Measurements from ENCODE around the gene CTTN. TPM values are rescaled to one million over a fixed set of nuclear protein-coding genes. Genes with fewer than 3 reads are reported as not detected.
A peak's percentile ranks its signal among the peaks of the same experiment; 100 is the strongest.

CTTN gene
- total and polyA plus RNA-seq, 2 of the 8 experiments (the other 6 are each of a cell fraction or from before 2014, with no cell fraction given), result 84.6 to 216 TPM

- H2AFZ ChIP-seq (ENCODE audit: low read length), result no peak overlapping the region
- no peak overlapping the region for H3K9ac ChIP-seq (replicated peaks in 1 of 4; ENCODE audit: extremely low read depth in 1 of 4, low read depth in 3 of 4, low read length in 3 of 4)
- TF ChIP-seq ATF2 (IDR thresholded peaks at IDR 0.05; ENCODE audit: low read length) (no peak), RBBP5 (IDR thresholded peaks at IDR 0.05; ENCODE audit: borderline replicate concordance, low read depth, low read length) (no peak), EP300 (IDR thresholded peaks at IDR 0.05; ENCODE audit: borderline replicate concordance in 1 of 2, low read depth in 2 of 2, low read length in 2 of 2) (no peak), FOSL1 (IDR thresholded peaks at IDR 0.05; ENCODE audit: insufficient read depth, low read depth, low read length) (no peak), CHD2 (IDR thresholded peaks at IDR 0.05; ENCODE audit: low read length) (no peak)
- peak overlapping the region; percentile 68 for H4K8ac ChIP-seq (ENCODE audit: extremely low read depth, insufficient read depth, low read length)
- 85% methylated on average over 16 of the region's 16 CpGs; no CpG with 5 or more reads in 1 of the 2 experiments for WGBS, 2 experiments (ENCODE audit: extremely low coverage in 1 of 2, insufficient coverage in 1 of 2, insufficient read length in 1 of 2, insufficient replicate concordance in 2 of 2, low coverage in 1 of 2, low lambda C conversion rate in 2 of 2, missing lambda C conversion rate in 1 of 2)
- H2BK120ac ChIP-seq (replicated peaks; ENCODE audit: low read depth, low read length), result no peak overlapping the region
- FAIRE-seq (no peak), DNase-seq (ENCODE audit: low read depth in 1 of 2, low spot score in 2 of 2) (no peak)
- no peaks in the 10 kb centered on the region for H3K23me2 ChIP-seq (ENCODE audit: low read depth, low read length)
- no peak overlapping the region for H3K18ac ChIP-seq (ENCODE audit: extremely low read depth, low read length)
- H3K23ac ChIP-seq (ENCODE audit: insufficient read length), result no peak overlapping the region
- H3K27me3 ChIP-seq (replicated peaks in 1 of 4; ENCODE audit: control insufficient read depth in 3 of 4, extremely low read depth in 1 of 4, insufficient read depth in 3 of 4, low read length in 3 of 4), result no peaks in the 10 kb centered on the region
- peaks cover 0 to 3% (median 0%) of the 10 kb centered on the region in 4 experiments; a peak in 1 of 7 replicates for H3K4me1 ChIP-seq (replicated peaks in 1 of 4; ENCODE audit: control insufficient read depth in 3 of 4, insufficient read depth in 4 of 4, low read length in 3 of 4)
- no peak overlapping the region for H3K14ac ChIP-seq (ENCODE audit: insufficient read length)
- no peak overlapping the region for H4K5ac ChIP-seq (ENCODE audit: insufficient read length, low read depth, low read length)
- H4K91ac ChIP-seq (replicated peaks; ENCODE audit: insufficient read length, low read length), result no peak overlapping the region
- H3K4me2 ChIP-seq (ENCODE audit: insufficient read depth in 1 of 2, low read depth in 2 of 2, low read length in 2 of 2), result no peak overlapping the region
- H3K4me3 ChIP-seq (ENCODE audit: extremely low read depth in 1 of 4, insufficient read depth in 2 of 4, low read depth in 3 of 4, low read length in 4 of 4), result no peak overlapping the region
- POLR2A ChIA-PET (ENCODE audit: partially characterized antibody), result interaction anchor here (0.9 to 1.3 kb wide), 2 partner anchors 8 to 16 kb away, joined by 3 read pairs; no protein-coding TSS in a partner anchor
- no peak overlapping the region for H3K27ac ChIP-seq (ENCODE audit: low read depth, low read length)
- no peak overlapping the region for H2BK20ac ChIP-seq (ENCODE audit: low read length)
- no peak overlapping the region for H2BK12ac ChIP-seq (ENCODE audit: low read depth, low read length)
- peaks cover 12 to 32% of the 10 kb centered on the region in 2 experiments for H4K20me1 ChIP-seq (replicated peaks in 1 of 2; ENCODE audit: control insufficient read depth in 1 of 2, insufficient read depth in 2 of 2, low read length in 2 of 2)
- H3K56ac ChIP-seq (replicated peaks; ENCODE audit: insufficient read length, low read depth, low read length), result no peak overlapping the region
- H3K36me3 ChIP-seq (ENCODE audit: control insufficient read depth in 2 of 4, insufficient read depth in 4 of 4, low read length in 3 of 4), result peaks cover 27 to 91% (median 83%) of the 10 kb centered on the region in 4 experiments
- H3K9me3 ChIP-seq (ENCODE audit: insufficient read depth in 2 of 2, low read depth in 1 of 2, low read length in 1 of 2), result no peaks in the 10 kb centered on the region
- no peak overlapping the region for H3K4ac ChIP-seq (replicated peaks; ENCODE audit: insufficient read length, low read depth, low read length)
- no peak overlapping the region for H2BK5ac ChIP-seq (ENCODE audit: low read depth, low read length)
- no peak overlapping the region for H2AK5ac ChIP-seq (ENCODE audit: low read depth, low read length)
- no peaks in the 10 kb centered on the region for H3K79me2 ChIP-seq (ENCODE audit: control insufficient read depth in 1 of 2, insufficient read depth in 2 of 2, low read length in 2 of 2)
- H2BK15ac ChIP-seq (ENCODE audit: low read length), result no peak overlapping the region
- H3K79me1 ChIP-seq (ENCODE audit: low read depth, low read length), result no peaks in the 10 kb centered on the region
- CTCF ChIA-PET (ENCODE audit: partially characterized antibody), result interaction anchor here (0.7 to 0.9 kb wide), 2 partner anchors 11 to 12 kb away, joined by 3 read pairs; no protein-coding TSS in a partner anchor
These were observed 33.7 kb downstream of the CTTN start for GRCh38 chr11:70432065-70432464.

All from H1 (cell line).